H4 (cell line): Measurements from ENCODE around the gene TMEM209. TPM values are rescaled to one million over a fixed set of nuclear protein-coding genes. Genes with fewer than 3 reads are reported as not detected.
"Not testable (repeated sequence)": the region's sequence is repeated elsewhere in the genome, so short reads cannot be mapped to it uniquely, and the experiment has no call there.

Source experiments
- DNase-seq: peaks from one replicate; pipeline ENCODE4 v3.0.0-alpha.2; 2015; ENCODE audit warnings: low spot score
- total RNA-seq: library from RNA; depleted of rRNA; stranded (reverse); fragments of >200 nt; shearing (Covaris generic); gene quantifications from 2 replicates; pipeline ENCODE4 v1.2.3, GENCODE V29; 2014; rRNA removed

Gene TMEM209
- 20.2 and 30.9 TPM in 2 replicates for total RNA-seq

DNA sequence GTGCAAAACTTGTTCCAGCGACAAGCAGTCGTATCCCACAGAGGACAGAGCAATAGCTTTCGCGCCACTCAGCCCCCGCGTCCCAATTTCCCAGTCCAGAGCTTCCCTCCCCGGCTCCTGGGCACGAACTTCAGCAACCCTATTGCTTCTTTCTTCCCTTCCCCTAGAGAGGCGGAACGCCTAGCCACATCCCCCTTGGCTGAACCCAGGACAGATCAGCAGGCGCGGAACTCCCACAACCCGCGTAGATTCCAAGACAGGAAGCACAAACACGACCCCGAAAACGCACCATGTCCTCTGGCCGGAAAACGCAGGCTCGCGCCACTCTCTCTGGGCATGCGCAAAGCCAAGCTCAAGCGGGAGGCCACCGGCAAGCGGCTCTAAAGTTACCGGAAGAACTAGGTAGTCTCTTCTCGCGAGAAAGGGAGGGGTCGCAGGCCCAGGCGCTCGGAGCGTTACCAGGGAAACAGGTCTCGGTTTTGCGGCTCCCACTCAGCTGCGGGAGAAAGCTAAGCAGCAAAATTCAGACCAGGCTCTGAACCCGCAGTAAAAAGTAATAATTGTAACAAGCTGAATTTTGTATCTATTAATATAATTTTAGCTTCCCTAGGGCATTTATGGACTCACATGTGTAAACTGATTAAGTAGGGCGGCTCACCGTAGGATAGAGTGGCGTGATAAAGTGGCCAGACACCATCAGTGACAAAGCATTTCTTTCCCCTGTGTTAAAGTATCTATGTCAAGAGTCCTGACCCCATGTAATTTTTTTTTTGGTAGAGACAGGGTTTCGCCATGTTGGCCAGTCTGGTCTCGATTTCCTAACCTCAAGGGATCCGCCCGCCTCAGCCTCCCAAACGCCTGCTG is at the start of gene TMEM209:
Gene TMEM209, minus strand, starts transcription at position 323 of the 864 bp plus-strand sequence. Its CDS starts 31 bp downstream, at position 292.
- DNase-seq: peak; percentile 98

DNA sequence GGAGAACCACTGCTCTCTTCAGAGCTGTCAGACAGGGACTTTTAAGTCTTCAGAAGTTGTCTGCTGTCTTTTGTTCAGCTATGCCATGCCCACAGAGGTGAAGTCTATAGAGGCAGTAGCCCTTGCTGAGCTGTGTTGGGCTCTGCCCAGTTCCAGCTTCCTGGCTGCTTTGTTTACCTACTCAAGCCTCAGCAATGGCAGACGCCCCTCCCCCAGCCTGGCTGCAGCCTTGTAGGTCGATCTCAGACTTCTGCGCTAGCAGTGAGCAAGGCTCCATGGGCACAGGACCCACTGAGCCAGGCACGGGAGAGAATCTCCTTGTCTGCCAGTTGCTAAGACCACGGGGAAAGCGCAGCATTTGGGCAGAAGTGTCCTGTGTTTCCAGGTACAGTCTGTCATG is 49.3 kb upstream of the TMEM209 start:
- no peak for DNase-seq

DNA sequence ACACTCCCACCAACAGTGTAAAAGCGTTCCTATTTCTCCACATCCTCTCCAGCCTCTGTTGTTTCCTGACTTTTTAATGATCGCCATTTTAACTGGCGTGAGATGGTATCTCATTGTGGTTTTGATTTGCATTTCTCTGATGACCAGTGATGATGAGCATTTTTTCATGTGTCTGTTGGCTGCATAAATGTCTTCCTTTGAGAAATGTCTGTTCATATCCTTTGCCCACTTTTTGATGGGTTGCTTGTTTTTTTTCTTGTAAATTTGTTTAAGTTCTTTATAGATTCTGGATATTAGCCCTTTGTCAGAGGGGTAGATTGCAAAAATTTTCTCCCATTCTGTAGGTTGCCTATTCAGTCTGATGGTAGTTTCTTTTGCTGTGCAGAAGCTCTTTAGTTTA is 44.4 kb upstream of the TMEM209 start:
- DNase-seq: not testable (repeated sequence)

DNA sequence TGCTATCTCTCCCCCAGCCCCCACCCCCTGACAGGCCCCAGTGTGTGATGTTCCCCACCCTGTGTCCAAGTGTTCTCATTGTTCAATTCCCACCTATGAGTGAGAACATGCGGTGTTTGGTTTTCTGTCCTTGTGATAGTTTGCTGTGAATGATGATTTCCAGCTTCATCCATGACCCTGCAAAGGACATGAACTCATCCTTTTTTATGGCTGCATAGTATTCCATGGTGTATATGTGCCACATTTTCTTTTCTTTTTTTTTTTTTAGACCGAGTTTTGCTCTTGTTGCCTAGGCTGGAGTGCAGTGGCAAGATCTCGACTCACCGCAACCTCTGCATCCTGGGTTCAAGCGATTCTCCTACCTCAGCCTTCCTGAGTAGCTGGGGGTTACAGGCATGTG is 43.6 kb upstream of the TMEM209 start:
- not testable (repeated sequence) for DNase-seq

DNA sequence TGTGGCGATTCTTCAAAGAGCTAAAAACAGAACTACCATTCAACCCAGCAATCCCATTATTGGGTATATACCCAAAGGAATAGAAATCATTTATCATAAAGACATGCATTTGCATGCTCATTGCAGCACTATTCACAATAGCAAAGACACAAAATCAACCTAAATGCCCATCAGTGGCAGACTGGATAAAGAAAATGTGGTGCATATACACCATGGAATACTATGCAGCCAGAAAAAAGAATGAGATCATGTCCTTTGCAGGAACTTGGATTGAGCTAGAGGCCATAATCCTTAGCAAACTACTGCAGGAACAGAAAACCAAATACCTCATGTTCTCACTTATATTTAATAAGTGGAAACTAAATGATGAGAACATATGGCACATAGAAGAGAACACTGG is 41.3 kb upstream of the TMEM209 start:
- not testable (repeated sequence) for DNase-seq

DNA sequence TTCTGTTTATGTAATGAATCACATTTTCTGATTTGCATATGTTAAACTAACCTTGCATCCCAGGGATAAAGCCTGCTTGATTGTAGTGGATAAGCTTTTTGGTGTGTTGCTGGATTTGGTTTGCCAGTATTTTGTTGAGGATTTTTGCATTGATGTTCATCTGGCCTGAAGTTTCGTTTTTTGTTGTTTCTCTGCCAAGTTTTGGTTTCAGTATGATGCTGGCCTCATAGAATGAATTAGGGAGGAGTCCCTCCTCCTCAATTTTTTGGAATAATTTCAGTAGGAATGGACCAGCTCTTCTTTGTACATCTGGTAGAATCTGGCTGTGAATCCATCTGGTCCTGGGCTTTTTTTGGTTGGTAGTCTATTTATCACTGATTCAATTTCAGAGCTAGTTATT is 38.3 kb upstream of the TMEM209 start:
- not testable (repeated sequence) for DNase-seq

DNA sequence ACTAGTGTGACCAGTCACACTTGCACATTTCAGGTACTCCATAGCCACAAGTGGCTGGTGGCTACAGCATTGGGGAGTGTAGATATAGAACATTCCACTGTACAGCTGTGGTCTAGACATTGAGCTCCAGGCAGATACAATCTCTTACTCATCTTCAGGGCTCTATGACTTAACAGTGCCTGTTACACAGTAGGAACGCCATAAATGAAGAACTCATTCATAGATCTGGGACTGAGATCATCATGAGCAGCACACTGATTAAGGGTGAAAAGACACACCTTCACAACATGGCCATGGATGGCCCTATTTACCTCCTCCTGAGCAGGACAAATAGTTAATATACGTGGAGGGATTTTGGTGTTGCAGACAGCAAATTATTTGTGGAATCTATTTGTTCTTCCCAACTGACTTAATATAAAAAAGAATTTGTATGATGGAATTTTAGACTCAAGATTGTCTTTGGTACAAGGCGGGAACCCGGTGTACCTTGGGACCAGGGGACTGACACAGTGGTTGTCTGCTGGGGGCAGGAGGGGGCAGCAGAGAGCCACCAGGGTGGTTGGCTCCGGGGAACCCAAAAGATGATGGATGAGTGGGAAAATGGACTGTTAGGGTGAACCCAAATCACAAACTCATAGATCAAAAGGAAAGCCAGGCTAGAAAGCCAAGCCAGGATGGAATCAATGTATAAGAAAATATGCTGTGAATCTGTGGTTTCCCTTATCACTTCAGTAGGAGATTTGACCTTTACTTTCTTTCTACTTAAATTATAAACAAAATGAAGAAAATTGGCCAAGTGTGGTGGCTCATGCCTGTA is 37.2 kb upstream of the TMEM209 start:
- DNase-seq: peak; percentile 46

DNA sequence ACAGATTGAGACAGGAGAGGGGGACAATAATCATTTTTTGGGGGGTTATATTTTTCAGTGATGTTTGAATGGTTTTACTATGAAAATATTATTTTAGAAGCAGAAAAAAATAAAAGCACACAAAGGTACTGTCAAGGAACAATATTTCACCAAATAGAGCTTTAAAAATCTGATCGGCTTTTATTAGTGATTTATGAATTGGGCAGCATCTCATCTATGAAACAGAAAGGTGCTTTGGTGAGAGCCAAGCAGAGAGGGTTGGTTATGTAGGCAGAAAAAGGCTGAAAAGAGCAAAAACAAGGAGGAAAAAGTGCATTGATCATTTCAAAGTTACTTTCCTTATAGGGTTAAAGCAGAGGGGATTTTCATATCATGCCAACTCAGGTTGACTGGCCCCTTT is 35.0 kb upstream of the TMEM209 start:
- no peak for DNase-seq

DNA sequence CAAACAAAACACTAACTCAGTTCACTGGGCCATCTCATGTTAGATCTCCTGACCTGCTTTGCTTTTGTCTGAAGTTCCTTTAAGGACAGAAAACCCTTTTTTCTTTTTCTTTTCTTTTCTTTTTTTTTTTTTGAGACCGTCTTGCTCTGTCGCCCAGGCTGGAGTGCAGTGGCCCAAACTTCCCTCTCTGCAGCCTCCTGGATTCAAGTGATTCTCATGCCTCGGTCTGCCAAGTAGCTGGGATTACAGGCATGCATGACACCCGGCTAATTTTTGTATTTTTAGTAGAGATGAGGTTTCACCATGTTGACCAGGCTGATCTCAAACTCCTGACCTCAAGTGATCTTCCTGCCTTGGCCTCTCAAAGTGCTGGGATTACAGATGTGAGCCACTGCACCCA is 31.2 kb upstream of the TMEM209 start:
- DNase-seq: not testable (repeated sequence)

DNA sequence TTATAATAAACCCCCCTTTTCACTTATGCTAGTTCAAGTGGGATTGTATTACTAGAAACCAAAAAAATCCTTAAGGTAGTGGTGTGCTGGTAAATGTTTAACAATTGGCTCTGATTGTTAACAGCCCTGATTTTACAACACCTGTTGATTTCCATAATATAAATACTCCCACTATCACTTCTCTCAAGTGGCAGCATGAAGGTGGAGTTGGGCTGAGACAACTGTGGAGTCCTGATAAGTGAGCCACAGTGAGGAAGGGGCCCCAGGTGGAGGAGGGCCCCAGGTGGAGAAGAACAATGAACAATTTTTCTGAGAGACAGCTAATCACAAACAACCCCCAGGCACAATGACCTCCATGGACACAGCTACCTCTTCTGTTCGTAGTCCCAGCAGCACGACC is 28.9 kb upstream of the TMEM209 start:
- DNase-seq: no peak

DNA sequence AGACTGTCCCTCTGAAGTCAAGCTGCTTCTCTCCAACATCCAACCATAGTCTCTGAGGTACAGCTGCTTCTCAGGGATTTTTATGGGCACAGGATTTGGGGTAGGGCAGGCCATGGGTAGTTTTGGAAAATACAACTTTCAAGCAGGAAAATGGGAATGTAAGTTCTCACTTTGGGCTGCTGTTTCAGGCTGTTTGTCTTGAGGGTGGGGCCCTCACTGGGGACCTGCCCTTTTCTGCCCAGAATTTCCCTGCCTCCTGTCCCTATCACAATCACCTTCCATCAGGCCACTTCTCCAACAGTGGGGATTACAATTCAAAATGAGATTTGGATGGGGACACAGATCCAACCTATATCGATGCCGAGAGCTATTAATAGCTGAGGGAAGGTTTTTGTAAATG is 27.0 kb upstream of the TMEM209 start:
- no peak for DNase-seq

DNA sequence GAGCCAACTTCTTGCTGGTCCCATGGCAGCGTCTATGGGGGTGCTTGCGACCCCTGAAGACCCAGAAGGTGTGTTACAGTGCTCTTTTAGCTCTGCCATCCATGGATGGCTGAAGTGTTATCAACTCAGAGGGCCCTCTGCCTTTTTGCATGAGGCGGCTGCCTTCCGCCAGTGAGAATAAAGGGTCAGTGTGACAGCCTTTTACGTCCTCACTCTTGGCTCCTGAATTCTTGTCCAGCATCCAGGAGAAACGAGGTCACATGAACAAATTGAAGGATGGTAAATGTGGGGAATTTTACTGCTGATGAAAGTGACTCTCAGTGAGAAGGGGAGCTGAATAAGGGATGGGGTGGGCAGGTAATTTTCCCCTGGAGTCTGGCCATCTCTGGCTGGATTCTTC is 26.6 kb upstream of the TMEM209 start:
- DNase-seq: no peak

DNA sequence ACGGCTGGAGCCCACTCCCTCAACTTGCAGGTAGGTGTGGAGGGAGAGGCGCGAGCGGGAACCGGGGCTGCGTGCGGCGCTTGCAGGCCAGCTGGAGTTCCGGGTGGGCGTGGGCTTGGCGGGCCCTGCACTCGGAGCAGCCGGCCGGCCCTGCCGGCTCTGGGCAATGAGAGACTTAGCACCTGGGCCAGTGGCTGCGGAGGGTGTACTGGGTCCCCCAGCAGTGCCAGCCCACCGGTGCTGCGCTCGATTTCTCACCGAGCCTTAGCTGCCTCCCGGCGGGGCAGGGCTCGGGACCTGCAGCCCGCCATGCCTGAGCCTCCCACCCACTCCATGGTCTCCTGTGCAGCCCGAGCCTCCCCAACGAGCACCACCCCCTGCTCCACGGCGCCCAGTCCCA is 24.8 kb upstream of the TMEM209 start:
- DNase-seq: not testable (repeated sequence)

DNA sequence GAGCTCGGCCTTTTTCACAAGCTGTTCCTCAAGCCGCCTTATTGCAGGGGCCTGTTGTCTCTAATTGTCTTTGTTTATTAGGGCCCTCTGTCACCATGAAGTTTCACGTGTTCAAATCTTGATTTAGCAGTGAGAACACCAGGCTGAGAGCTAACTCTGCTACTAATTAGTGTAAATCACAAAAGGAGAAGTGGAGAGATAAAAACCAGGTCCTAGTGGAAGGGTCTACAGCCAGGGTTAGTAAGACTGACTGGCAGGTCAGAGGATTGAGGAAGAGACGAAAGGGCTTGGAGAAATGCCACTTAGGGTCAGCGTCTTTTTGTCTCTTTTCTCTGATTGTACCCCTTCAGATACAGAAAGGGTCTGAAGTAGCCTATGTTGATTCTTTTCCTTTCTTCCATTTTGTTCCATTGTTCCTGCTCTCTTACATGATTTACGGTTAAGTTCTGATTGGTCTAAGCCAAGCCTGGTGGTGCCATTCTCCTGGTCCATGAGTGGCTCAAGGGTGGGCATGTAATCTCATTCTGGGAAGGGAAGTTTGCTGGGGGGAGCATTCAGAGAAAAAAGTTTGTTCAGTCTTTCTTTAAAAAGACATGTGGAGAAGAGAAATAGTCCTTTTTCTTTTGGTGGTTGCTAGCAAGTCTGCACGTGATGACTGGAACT is 23.8 kb upstream of the TMEM209 start:
- no peak for DNase-seq

DNA sequence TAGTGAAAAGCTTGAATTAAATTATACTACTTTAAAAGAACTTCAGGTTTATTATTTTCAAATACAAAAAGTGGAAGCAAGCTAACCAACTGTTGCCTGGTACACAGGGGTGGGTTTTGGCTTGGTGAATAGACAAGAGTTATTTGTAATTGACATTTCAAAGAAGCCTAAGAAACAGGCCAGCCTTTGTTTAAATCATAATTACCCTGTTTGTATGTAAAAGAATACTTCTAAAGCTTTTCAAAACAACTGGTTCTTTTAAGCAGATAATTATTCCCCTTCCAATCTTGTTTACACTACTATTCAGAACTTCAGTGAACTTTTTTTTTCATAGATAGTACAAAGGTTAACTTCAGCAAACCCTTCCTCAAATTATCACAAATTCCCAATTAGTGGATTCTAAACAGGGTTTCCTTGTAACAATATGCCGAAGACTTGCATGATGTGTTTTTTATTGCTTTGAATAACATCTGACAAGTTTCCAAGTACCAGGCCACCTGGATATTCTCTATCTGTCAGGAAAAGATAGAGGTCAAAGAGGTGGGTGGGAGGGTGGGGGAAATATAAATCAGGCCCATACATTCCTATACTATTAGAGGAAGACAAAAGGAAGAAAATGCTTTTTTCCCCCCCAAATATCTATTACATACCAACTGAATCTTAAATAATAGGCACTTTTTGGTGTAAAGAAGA is 22.8 kb upstream of the TMEM209 start:
- no peak for DNase-seq

DNA sequence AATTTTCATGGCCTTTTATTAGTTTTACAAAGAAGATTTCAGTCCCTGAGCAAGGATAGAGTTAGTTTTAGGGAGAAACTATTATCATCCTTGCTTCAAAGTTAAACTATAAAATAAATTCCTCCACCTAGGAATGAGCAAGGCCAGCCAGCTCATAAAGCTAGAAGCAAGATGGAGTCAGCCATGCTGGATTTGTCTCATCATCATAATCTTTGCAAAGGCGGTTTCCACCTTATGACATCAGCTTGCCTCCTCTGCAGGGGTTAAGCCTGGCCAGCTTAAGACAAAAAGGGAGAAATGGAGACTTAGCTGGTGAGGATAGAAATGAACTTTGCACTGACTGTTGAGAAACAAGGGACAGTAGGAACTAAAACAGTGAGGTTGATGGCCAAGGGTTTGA is 21.1 kb upstream of the TMEM209 start:
- DNase-seq: no peak

DNA sequence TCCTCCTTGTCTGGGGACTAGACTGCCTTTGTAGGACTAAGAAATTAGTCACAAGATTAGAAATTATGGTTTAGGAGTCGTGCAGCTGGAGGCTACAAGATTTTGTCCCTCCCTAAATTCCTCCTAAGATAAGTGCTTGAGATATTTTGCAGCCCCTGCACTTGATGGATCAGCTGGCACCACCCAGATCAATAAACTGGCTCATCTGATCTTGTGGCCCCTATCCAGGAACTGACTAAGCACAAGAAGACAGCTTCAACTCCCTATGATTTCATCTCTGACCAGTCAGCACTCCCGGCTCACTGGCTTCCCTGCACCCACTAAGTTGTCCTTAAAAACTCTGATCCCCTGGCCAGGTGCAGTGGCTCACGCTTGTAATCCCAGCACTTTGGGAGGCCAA is 19.7 kb upstream of the TMEM209 start:
- DNase-seq: not testable (repeated sequence)

DNA sequence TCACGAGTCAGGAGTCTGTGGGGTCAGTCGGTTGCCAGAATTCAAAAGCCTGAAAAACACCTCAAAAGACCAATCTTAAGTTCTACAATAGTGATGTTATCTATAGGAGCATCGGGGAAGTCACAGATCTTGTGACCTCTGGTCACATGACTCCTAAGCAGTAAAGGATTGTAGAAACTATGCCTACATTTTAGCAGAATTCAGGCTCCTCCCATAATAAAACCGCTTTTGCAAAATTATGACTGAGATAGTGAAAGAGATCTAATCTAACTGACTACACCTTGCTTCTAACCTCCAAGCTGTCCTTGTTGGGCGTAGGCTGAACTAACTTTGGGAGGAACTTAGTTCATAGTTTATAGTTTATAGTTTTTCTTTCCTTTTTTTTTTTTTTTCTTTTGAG is 19.0 kb upstream of the TMEM209 start:
- DNase-seq: no peak

DNA sequence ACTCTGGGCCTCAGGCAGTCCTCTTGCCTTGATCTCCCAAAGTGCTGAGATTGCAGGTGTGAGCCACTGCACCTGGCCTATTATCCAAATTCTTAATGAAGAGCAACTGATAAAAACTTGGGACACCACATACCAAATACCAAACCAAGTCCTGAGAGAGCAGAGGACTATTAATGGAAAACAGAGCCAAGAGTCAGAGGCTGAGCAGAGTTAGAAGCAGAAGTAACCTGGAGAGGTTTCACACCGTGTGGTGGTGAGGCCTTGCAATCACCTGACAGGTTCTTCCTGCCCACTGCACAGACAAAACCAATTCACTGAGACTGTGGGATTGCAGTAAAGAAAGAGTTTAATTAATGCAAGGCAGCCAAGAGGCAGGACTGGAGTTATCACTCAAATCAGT is 18.4 kb upstream of the TMEM209 start:
- no peak for DNase-seq

DNA sequence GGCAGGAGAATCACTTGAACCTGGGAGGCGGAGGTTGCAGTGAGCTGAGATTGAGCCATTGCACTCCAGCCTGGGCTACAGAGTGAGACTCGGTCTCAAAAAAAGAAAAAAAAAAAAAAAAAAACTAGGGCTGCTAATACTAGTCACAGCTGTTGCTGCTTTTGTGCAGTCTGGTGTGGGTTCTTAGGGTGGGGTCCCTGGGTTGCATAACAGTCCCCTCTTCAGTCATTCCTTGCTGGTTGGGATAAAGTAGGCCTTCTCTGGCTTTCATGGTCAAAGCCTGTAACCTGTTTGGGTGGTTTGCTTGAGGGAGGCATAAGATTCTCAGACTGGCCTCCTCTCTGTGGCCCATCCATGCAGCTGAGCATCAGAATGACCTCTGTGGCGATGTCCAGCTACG is 16.5 kb upstream of the TMEM209 start:
- no peak for DNase-seq

DNA sequence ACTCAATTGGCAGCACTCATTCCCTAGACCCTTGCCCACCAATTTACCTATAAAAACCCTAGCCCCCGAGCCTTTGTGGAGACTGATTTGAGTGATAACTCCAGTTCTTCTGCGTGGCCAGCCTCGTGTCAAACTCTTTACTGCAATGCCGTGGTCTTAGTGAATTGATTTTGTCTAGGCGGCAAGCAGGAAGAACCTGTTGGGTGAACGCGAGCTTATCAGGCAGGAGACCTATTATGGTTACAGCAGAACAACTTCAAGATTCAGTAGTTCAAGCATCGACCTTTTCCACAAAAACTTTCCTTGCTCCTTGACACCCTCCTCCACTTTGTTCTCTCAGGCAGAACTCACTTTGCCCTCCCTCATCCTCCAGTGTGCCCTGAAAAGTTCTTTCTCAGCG is 14.7 kb upstream of the TMEM209 start:
- no peak for DNase-seq
